Stimulated activated CD4-positive, alpha-beta T cell treated with anti-CD3 and anti-CD28 coated beads, Interleukin-12 subunit alpha, Interleukin-12 subunit beta, amount 100 ng/mL, for 4 hours (primary cell): ENCODE results near the gene KMT2D.
A peak's percentile ranks its signal among the peaks of the same experiment; 100 is the strongest.

ENCODE experiments used
- DNase-seq: peaks from one replicate; pipeline ENCODE4 v3.0.0-alpha.2; 2020

KMT2D gene

DNA sequence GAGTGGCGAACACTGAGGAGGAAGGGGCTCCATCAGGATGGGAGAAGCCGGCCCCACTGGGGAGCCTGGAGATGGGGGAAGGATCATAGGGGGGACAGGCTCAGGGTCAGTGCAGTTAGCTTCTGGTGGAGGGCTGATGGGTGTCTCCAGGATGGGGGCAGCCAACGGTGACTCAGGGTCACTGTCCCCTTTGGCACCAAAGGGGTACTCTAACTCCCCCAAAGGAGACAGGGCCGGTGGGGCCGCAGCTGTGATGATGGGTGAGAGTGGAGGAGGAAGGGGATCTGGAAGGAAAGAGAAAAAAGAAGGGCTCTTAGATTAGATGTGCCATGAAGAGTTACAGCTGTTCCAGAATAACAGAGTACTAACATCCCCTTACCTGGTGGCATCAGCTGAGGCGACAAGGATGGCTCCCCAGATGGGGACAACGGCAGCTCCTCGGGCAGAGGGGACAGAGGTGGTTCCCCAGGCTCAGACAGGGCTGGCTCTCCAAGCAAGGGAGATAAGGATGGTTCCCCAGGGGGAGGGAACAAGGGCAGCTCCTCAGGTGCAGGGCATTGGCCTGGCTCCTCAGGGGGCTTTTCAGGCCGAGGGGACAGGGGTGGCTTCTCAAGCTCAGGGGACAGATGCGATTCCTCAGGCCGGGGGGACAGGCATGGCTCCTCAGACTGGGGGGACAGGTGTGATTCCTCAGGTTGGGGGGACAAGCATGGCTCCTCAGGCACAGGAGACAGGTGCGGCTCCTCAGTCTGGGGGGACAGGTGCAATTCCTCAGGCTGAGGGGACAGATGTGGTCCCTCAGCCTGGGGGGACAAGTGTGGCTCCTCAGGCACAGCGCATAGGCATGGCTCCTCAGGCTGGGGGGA, 9.9 kb downstream of the KMT2D start:
- no peak for DNase-seq

DNA sequence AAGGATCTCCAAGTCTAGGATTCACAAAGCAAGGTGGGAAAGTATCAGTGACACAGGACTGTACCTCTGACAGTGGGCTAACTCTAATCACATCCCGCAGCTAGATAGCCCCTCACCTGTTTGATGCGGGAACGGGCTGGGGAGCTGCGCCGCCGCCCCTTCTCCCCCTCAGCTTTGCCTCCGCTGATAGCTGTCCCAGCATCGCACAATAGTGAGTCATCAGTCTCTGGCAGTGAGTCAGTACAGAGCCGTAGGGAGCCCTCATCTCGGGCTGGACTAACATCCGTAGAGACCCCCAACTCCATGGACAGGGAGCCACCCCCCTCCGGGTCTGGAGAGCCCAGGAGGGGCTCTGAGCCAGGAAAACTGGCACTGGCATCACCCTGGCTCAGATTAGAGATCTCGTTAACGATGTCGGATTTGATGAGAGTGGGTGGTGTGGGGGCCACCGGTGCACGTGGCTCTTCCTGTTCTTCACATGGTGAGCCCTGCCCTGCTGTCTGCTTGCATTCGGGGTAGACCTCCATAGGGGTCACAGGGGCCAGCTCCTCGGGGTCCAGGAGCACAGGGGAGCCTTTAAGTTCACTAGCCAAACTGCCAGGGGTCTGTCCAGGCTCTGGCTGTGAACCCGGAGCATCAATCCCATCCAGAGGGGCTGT, 10.9 kb downstream of the KMT2D start:
- no peak for DNase-seq

- DNase-seq = no peak
Measured at GRCh38 chr12:49048953-49049352, 11.6 kb downstream of the KMT2D start.

DNA sequence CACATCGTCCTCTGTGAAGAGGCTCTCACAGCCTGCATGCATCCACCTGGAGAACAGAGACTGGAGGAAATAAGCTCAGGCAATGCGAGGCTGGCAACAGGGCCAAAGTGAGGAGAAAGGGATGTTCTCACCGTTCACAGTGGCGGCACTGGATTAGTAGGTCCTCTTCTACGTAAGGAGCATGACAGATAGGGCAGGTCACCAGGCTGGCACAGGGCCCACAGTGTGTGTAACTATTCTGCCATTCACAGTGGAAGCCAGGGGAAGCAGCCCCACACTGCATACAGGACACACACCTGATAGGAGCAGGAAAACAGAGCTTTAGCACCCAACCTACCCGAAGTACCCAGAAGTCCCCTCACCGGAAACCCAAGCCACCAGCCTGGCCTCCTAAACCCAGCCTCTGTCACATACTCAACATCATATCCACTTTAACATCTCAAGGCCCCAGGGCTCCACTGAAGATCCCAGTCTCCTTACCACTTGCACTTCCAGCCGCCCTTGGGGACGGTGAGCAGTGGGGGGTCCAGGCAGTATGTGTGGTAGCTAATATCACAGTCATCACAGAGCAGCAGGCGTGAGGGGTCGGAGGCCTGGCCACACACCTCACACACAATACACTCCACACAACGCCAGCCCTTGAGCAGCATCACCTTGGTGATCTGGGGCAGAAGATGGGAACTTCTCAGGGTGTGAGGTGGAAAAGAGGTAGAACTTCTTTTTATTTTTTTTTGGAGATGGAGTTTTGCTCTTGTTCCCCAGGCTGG, 14.3 kb downstream of the KMT2D start:
- DNase-seq = no peak

- DNase-seq = no peak
Measured at GRCh38 chr12:49044660-49045059, 15.9 kb downstream of the KMT2D start.

DNA sequence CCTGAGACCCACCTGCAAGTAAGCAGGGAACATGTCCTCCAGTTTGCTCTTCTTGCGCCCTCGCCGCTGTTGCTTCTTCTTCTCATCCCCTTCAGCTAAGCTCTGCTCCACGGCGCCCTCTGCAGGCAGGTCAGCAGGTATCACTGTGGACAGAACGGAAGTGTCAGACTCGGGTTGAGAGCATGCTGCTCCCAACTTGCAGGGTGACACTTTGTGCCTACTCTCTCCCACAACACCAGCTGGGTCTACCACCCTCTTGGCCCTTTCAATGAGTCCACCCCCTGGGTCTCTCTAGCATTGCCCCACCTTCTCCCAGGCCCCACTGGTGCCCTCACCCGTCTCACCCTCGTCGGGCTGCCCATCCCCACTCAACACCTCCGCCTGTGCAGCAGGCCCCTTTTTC, 16.7 kb downstream of the KMT2D start:
- peak; percentile 76 for DNase-seq

DNA sequence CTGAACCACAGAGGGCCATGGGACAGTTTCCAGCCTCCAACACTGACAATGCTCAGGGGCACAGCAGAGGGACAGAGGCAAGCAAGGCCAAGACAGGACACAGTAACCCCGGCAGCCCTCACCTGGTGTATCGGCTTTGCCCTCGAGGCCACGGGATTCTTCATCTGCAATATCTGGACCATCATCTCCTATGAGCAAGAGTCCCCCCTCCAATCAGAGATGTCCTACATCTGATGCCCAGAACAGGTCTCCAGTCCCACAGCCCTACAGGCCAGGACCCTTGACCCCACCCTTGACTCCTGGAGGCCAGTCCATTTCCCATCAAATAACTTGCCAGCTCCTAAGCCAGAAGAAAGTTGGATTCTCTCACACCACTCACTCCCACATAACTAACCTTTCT, 17.4 kb downstream of the KMT2D start:
- DNase-seq = no peak

- no peak for DNase-seq
Measured at GRCh38 chr12:49041881-49042484, 18.6 kb downstream of the KMT2D start.

GRCh38 chr12:49041036-49041880, 19.3 kb downstream of the KMT2D start:
- no peak for DNase-seq

DNA sequence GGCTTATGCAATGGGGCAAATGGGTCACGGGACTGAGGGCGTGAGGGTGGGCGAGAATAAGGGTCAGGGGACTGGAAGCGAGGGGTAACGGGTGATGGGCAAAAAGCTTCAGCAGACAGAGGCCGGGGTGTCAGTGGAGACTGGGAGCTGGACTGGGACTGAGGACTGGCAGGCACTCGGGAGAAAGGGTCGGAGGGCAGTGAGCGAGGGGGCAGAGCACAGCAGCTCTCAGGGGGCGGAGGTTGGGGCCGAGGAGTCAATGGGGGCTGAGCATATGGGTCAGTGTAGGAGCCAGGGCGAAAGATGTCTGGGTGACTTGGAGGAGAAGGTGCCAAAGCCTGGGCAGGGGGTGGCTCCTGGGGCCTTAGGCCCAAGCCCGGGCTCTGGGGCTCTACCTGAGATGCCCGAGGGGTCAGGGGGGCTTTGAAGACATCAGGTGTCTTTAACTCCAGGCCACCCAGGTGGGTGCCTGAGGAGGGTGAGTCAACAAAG, 20.2 kb downstream of the KMT2D start:
- no peak for DNase-seq

GRCh38 chr12:49039421-49040363, 20.9 kb downstream of the KMT2D start:
- no peak for DNase-seq

DNA sequence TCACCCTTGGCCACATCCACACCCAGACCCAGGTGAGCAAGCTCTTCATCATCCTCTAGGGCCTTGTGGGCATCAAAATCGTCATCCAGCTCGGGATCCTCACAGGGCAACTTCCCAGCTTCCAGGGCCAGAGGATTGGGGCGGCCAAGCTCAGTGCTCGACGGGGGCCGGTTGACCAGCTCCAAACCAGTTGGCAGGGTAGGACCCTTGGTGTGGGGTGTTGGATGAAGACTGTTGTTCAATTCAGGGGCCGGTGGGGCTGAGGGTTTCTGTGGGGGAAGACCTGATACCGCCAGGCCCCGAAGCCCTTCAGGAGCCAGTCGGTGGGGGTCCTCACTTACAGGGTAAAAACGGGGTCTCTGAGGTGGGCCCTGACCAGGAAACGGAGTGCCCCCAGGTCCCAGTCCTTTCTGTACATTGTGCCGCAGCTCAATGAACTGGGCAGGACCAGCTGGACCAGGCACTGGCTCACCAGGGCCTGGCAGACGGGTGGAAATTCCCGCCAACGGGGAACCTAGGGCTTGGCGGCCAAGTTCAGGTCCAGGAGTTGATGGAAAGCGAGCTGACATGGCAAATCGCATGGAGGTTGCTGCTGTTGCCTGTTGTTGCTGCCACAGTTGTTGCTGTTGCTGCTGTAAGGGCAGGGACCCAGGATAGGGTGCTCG, 22.2 kb downstream of the KMT2D start:
- DNase-seq = no peak

DNA sequence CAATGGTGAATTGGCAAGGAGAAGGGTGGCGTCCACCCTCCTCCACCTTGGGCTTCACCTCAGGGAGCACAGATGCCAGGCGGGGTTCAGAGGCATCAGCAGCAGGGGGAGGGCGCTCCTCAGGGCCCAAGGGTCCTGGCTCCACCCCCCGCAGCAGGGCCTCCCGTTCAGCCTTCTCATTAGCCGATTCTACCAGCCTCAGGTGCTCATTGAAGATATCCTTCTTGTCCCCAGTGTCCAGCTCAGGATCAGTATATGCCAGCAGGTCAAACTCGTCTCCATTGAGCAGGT, 22.7 kb downstream of the KMT2D start:
- DNase-seq = no peak

GRCh38 chr12:49037111-49037946, 23.3 kb downstream of the KMT2D start:
- no peak for DNase-seq

DNA sequence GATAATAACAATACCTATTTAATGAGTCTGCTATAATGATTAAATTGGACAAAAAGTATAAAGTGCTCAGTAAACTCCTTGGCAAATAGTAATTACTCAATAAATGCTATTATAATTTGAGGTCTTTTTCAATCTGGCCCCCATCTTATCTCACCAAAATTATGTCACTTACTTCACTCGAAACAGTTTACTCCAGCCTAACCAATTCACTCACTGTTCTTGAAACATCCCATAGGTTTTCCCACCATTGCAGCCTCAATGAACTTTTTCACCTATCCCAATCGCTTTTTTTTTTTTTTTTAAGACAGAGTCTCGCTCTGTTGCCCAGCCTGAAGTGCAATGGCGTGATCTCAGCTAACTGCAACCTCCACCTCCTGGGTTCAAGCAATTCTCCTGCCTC, 24.6 kb downstream of the KMT2D start:
- no peak for DNase-seq

GRCh38 chr12:49034286-49034622, 26.3 kb downstream of the KMT2D start:
- no peak for DNase-seq

DNA sequence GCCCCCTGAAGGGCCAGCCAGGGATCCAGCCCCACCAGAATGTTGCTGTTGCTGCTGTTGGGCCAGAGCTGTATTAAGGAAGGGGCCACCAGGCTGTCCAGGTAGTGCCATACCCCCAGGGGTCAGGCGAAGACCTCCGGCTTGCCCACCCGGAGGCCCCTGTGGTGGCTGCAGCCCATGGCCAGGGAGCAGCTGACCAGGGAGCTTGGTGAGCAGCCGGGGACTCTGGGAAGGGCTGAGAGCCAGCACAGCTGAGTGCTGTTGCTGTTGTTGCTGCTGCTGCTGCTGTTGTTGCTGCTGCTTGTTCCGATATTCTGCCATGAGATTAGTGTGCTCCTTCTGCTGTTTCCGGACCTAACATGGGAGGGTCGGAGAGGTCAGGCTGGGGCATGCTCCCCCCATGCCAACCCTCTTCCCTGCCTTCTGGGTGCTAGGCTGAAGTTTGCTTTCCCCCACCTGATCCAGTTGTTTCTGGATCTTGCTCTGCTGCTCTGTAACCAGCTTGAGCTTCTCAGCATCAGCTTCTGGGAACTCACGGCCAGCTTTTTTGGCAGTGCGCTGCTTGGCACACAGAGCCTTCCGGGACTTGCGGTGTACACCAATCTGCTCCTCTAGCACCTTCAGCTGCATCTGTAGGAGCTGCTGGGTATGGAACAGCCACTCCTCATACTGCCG, 26.8 kb downstream of the KMT2D start:
- no peak for DNase-seq

DNA sequence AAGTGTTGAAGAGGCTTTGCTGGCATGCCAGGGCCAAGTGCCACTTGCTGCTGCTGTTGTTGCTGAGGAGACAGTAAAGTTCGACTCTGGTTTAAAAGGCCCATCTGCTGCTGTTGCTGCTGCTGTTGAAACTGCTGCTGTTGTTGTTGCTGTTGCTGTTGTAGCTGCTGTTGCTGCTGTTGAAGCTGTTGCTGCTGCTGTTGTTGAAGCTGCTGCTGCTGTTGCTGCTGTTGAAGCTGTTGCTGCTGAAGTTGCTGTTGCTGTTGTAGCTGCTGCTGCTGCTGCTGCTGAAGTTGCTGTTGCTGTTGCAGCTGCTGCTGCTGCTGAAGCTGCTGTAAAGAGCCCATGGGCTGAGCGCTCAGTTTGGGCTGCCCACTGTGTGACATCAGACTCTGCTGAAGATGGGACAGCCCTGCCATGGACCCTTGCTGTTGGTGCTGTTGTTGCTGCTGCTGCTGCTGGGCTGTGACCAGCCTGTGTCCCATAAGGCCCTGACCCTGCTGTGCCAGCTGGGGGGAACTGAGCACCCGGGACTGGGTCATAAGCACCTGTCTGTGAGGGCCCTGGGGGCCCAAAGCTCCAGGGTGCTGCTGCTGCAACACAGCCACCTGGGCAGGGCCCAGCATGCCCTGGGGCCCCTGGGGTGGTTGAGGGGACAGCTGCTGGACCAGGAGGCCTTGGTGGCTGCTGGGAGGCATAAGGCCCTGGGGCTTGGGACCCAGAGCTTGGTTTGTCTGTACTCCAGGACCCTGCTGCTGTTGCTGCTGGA, 27.7 kb downstream of the KMT2D start:
- no peak for DNase-seq
